NOMO-1 (cell line): ENCODE data around the gene ZNF469.
"Not testable (repeated sequence)": the region's sequence is repeated elsewhere in the genome, so short reads cannot be mapped to it uniquely, and the experiment has no call there.

ENCODE experiments used
- DNase-seq, 2 experiments: peaks; one replicate each; lab custom pipeline; 2025; ENCODE audit not compliant: unreplicated experiment in 2 of 2; lab: John Stamatoyannopoulos, UW

ZNF469 gene

GRCh38 chr16:88356727-88357199 lies 26.0 kb upstream of the ZNF469 start:
- no peak for DNase-seq

- DNase-seq: no peak
These were observed 25.3 kb upstream of the ZNF469 start for GRCh38 chr16:88357317-88358022.

GRCh38 chr16:88358023-88358420 lies 24.7 kb upstream of the ZNF469 start:
- no peak for DNase-seq

GRCh38 chr16:88359008-88359407 lies 23.8 kb upstream of the ZNF469 start:
- DNase-seq: no peak

- not testable (repeated sequence) for DNase-seq
These were observed 22.4 kb upstream of the ZNF469 start for GRCh38 chr16:88360401-88360800.

- DNase-seq: no peak
These were observed 21.8 kb upstream of the ZNF469 start for GRCh38 chr16:88360999-88361398.

GRCh38 chr16:88361775-88362174 lies 21.0 kb upstream of the ZNF469 start:
- DNase-seq: no peak

GRCh38 chr16:88363239-88363891 lies 19.4 kb upstream of the ZNF469 start:
- DNase-seq: no peak

- DNase-seq: no peak
These were observed 17.4 kb upstream of the ZNF469 start for GRCh38 chr16:88365244-88365865.

- DNase-seq: no peak
These were observed 16.6 kb upstream of the ZNF469 start for GRCh38 chr16:88366032-88366703.

GRCh38 chr16:88366704-88367047 lies 16.1 kb upstream of the ZNF469 start:
- no peak for DNase-seq

GRCh38 chr16:88367560-88367959 lies 15.2 kb upstream of the ZNF469 start:
- no peak for DNase-seq

- no peak for DNase-seq
These were observed 14.7 kb upstream of the ZNF469 start for GRCh38 chr16:88368036-88368435.

- no peak for DNase-seq
These were observed 13.8 kb upstream of the ZNF469 start for GRCh38 chr16:88368994-88369393.

- no peak for DNase-seq
These were observed 13.2 kb upstream of the ZNF469 start for GRCh38 chr16:88369447-88370008.

- DNase-seq: no peak
These were observed 12.4 kb upstream of the ZNF469 start for GRCh38 chr16:88370365-88370764.

GRCh38 chr16:88372522-88372921 lies 10.2 kb upstream of the ZNF469 start:
- DNase-seq: no peak

- no peak for DNase-seq
These were observed 9.5 kb upstream of the ZNF469 start for GRCh38 chr16:88373211-88373610.

- DNase-seq: no peak
These were observed 8.7 kb upstream of the ZNF469 start for GRCh38 chr16:88373927-88374492.

- DNase-seq: no peak
These were observed 8.0 kb upstream of the ZNF469 start for GRCh38 chr16:88374736-88375135.
